ENCODE data around the gene GXYLT1.
"Not testable (repeated sequence)": the region's sequence is repeated elsewhere in the genome, so short reads cannot be mapped to it uniquely, and the experiment has no call there.

The GXYLT1 gene

GRCh38 chr12:42091769-42092168 lies 52.9 kb downstream of the GXYLT1 start:
- no peak for FAIRE-seq

- no peak for FAIRE-seq
Observed at GRCh38 chr12:42090899-42091298, 53.8 kb downstream of the GXYLT1 start.

- FAIRE-seq: no peak
Observed at GRCh38 chr12:42086031-42086430, 58.6 kb downstream of the GXYLT1 start.

GRCh38 chr12:42085594-42085993 lies 59.1 kb downstream of the GXYLT1 start:
- no peak for FAIRE-seq

GRCh38 chr12:42084522-42084921 lies 60.2 kb downstream of the GXYLT1 start:
- no peak for FAIRE-seq

GRCh38 chr12:42076976-42077375 lies 67.7 kb downstream of the GXYLT1 start:
- FAIRE-seq: no peak

GRCh38 chr12:42070036-42070435 lies 74.6 kb downstream of the GXYLT1 start:
- no peak for FAIRE-seq

GRCh38 chr12:42059127-42059526 lies 85.5 kb downstream of the GXYLT1 start:
- FAIRE-seq: no peak

- FAIRE-seq: no peak
Observed at GRCh38 chr12:42056130-42056529, 88.5 kb downstream of the GXYLT1 start.

GRCh38 chr12:42053456-42053855 lies 91.2 kb downstream of the GXYLT1 start:
- FAIRE-seq: no peak

GRCh38 chr12:42048980-42049379 lies 95.7 kb downstream of the GXYLT1 start:
- FAIRE-seq: not testable (repeated sequence)

GRCh38 chr12:42039577-42039976 lies 105.1 kb downstream of the GXYLT1 start:
- FAIRE-seq: no peak

GRCh38 chr12:42039176-42039575 lies 105.5 kb downstream of the GXYLT1 start:
- no peak for FAIRE-seq

- no peak for FAIRE-seq
Observed at GRCh38 chr12:42031847-42032564, 112.7 kb downstream of the GXYLT1 start.
